ENCODE results near the gene CHD2. TPM values are rescaled to one million over a fixed set of nuclear protein-coding genes. Genes with fewer than 3 reads are reported as not detected.
"Not testable (repeated sequence)": the region's sequence is repeated elsewhere in the genome, so short reads cannot be mapped to it uniquely, and the experiment has no call there.

CHD2 gene
- total and polyA plus RNA-seq, 2 donors = 29.9 to 210 TPM

- 94% methylated on average over 39 of the region's 39 CpGs for whole genome bisulfite sequencing
- H3K4me3 ChIP-seq (ENCODE audit: low read depth, low read length) = no peak overlapping the region
- no peak overlapping the region for H3K27ac ChIP-seq (ENCODE audit: low read depth)
- H3K36me3 ChIP-seq (ENCODE audit: insufficient read depth) = no peaks in the 10 kb centered on the region
- H3K4me1 ChIP-seq (ENCODE audit: insufficient read depth) = no peaks in the 10 kb centered on the region
- no peak for DNase-seq (ENCODE audit: extremely low spot score)
Observed at GRCh38 chr15:93052090-93052879, 152.2 kb downstream of the CHD2 start.

GRCh38 chr15:93055211-93055610, 155.1 kb downstream of the CHD2 start:
- 86% methylated on average over 11 of the region's 11 CpGs for WGBS
- Histone ChIP-seq H3K4me3 (ENCODE audit: low read depth, low read length) (no peak overlapping the region), H3K27ac (ENCODE audit: low read depth) (no peak overlapping the region), H3K36me3 (ENCODE audit: insufficient read depth) (no peaks in the 10 kb centered on the region), H3K4me1 (ENCODE audit: insufficient read depth) (no peaks in the 10 kb centered on the region)
- DNase-seq (ENCODE audit: extremely low spot score) = no peak

- Histone ChIP-seq H3K4me3 (ENCODE audit: low read depth, low read length) (no peak overlapping the region), H3K36me3 (ENCODE audit: insufficient read depth) (no peaks in the 10 kb centered on the region), H3K27ac (ENCODE audit: low read depth) (no peak overlapping the region), H3K4me1 (ENCODE audit: insufficient read depth) (no peaks in the 10 kb centered on the region)
- DNase-seq (ENCODE audit: extremely low spot score) = no peak
- 91% methylated on average over 7 of the region's 7 CpGs for WGBS
Observed at GRCh38 chr15:93056836-93057235, 156.7 kb downstream of the CHD2 start.

- 88% methylated on average over 8 of the region's 8 CpGs for WGBS
- H3K4me3 ChIP-seq (ENCODE audit: low read depth, low read length) = no peak overlapping the region
- no peak overlapping the region for H3K27ac ChIP-seq (ENCODE audit: low read depth)
- H3K36me3 ChIP-seq (ENCODE audit: insufficient read depth) = no peaks in the 10 kb centered on the region
- no peaks in the 10 kb centered on the region for H3K4me1 ChIP-seq (ENCODE audit: insufficient read depth)
- no peak for DNase-seq (ENCODE audit: extremely low spot score)
Observed at GRCh38 chr15:93057618-93058017, 157.5 kb downstream of the CHD2 start.

GRCh38 chr15:93058128-93058527, 158.0 kb downstream of the CHD2 start:
- 81% methylated on average over 8 of the region's 8 CpGs for WGBS
- H3K27ac ChIP-seq (ENCODE audit: low read depth) = no peak overlapping the region
- no peak overlapping the region for H3K4me3 ChIP-seq (ENCODE audit: low read depth, low read length)
- no peaks in the 10 kb centered on the region for H3K4me1 ChIP-seq (ENCODE audit: insufficient read depth)
- DNase-seq (ENCODE audit: extremely low spot score) = no peak
- H3K36me3 ChIP-seq (ENCODE audit: insufficient read depth) = no peaks in the 10 kb centered on the region

- H3K4me1 ChIP-seq (ENCODE audit: insufficient read depth) = no peaks in the 10 kb centered on the region
- no peak for DNase-seq (ENCODE audit: extremely low spot score)
- WGBS = 82% methylated on average over 18 of the region's 18 CpGs
- no peaks in the 10 kb centered on the region for H3K36me3 ChIP-seq (ENCODE audit: insufficient read depth)
- H3K27ac ChIP-seq (ENCODE audit: low read depth) = no peak overlapping the region
- H3K4me3 ChIP-seq (ENCODE audit: low read depth, low read length) = no peak overlapping the region
Observed at GRCh38 chr15:93058904-93059427, 158.8 kb downstream of the CHD2 start.

GRCh38 chr15:93059442-93059841, 159.3 kb downstream of the CHD2 start:
- no peak for DNase-seq (ENCODE audit: extremely low spot score)
- Histone ChIP-seq H3K27ac (ENCODE audit: low read depth) (no peak overlapping the region), H3K36me3 (ENCODE audit: insufficient read depth) (no peaks in the 10 kb centered on the region), H3K4me1 (ENCODE audit: insufficient read depth) (no peaks in the 10 kb centered on the region), H3K4me3 (ENCODE audit: low read depth, low read length) (no peak overlapping the region)
- WGBS = 78% methylated on average over 8 of the region's 8 CpGs

- Histone ChIP-seq H3K36me3 (ENCODE audit: insufficient read depth) (no peaks in the 10 kb centered on the region), H3K4me3 (ENCODE audit: low read depth, low read length) (no peak overlapping the region), H3K27ac (ENCODE audit: low read depth) (no peak overlapping the region), H3K4me1 (ENCODE audit: insufficient read depth) (no peaks in the 10 kb centered on the region)
- 90% methylated on average over 19 of the region's 19 CpGs for WGBS
- DNase-seq (ENCODE audit: extremely low spot score) = no peak
Observed at GRCh38 chr15:93060336-93061248, 160.5 kb downstream of the CHD2 start.

- not testable (repeated sequence) for H3K27ac ChIP-seq (ENCODE audit: low read depth); H3K4me3 ChIP-seq (ENCODE audit: low read depth, low read length); H3K4me1 ChIP-seq (ENCODE audit: insufficient read depth)
Observed at GRCh38 chr15:93062628-93063261, 162.6 kb downstream of the CHD2 start.

GRCh38 chr15:93063262-93063671, 163.1 kb downstream of the CHD2 start:
- H3K4me1 ChIP-seq (ENCODE audit: insufficient read depth) = no peaks in the 10 kb centered on the region
- no peak for DNase-seq (ENCODE audit: extremely low spot score)
- H3K27ac ChIP-seq (ENCODE audit: low read depth) = no peak overlapping the region
- no peak overlapping the region for H3K4me3 ChIP-seq (ENCODE audit: low read depth, low read length)
- 70% methylated on average over 8 of the region's 8 CpGs for WGBS
- H3K36me3 ChIP-seq (ENCODE audit: insufficient read depth) = no peaks in the 10 kb centered on the region

More at GRCh38 chr15:93062628-93063261, 162.6 kb downstream of the CHD2 start:
- 71% methylated on average over 11 of the region's 13 CpGs for WGBS
- not testable (repeated sequence) for H3K36me3 ChIP-seq (ENCODE audit: insufficient read depth); DNase-seq (ENCODE audit: extremely low spot score)

- no peak overlapping the region for H3K4me3 ChIP-seq (ENCODE audit: low read depth, low read length)
- WGBS = 86% methylated on average over 23 of the region's 23 CpGs
- no peak overlapping the region for H3K27ac ChIP-seq (ENCODE audit: low read depth)
- DNase-seq (ENCODE audit: extremely low spot score) = no peak
- no peaks in the 10 kb centered on the region for H3K36me3 ChIP-seq (ENCODE audit: insufficient read depth)
- no peaks in the 10 kb centered on the region for H3K4me1 ChIP-seq (ENCODE audit: insufficient read depth)
Observed at GRCh38 chr15:93063796-93064690, 163.9 kb downstream of the CHD2 start.

- Histone ChIP-seq H3K4me1 (ENCODE audit: insufficient read depth) (no peaks in the 10 kb centered on the region), H3K36me3 (ENCODE audit: insufficient read depth) (no peaks in the 10 kb centered on the region), H3K4me3 (ENCODE audit: low read depth, low read length) (no peak overlapping the region), H3K27ac (ENCODE audit: low read depth) (no peak overlapping the region)
- 94% methylated on average over 23 of the region's 23 CpGs for WGBS
- no peak for DNase-seq (ENCODE audit: extremely low spot score)
Observed at GRCh38 chr15:93065641-93066045, 165.5 kb downstream of the CHD2 start.
